Trophoblast cell (in vitro differentiated cells and primary cell): ENCODE data around the gene SPAG6.

Source experiments
- DNase-seq, 2 donors: peaks; one replicate each; pipeline ENCODE4 v3.0.0-alpha.2; 2016
- H2AFZ ChIP-seq: 2 replicates; pipeline ENCODE4 v1.6.1; 2013; ENCODE audit warnings: low read length, moderate library complexity, mild to moderate bottlenecking; ENCODE audit not compliant: insufficient read depth, poor library complexity
- H2AK5ac ChIP-seq: 2 replicates; pipeline ENCODE4 v1.6.1; 2013; ENCODE audit warnings: mild to moderate bottlenecking, low read length
- H2BK120ac ChIP-seq: 2 replicates; pipeline ENCODE4 v1.6.1; 2013; ENCODE audit warnings: low read length, mild to moderate bottlenecking, moderate library complexity; ENCODE audit not compliant: insufficient read depth, poor library complexity
- H2BK12ac ChIP-seq: 2 replicates; pipeline ENCODE4 v1.6.1; 2013; ENCODE audit warnings: mild to moderate bottlenecking, low read length, moderate library complexity
- H2BK5ac ChIP-seq: 2 replicates; pipeline ENCODE4 v1.6.1; 2013; ENCODE audit warnings: low read length, low read depth, moderate library complexity, mild to moderate bottlenecking; ENCODE audit not compliant: poor library complexity
- H3K14ac ChIP-seq: 2 replicates; pipeline ENCODE4 v1.6.1; 2013; ENCODE audit warnings: mild to moderate bottlenecking, low read length
- H3K18ac ChIP-seq: 2 replicates; pipeline ENCODE4 v1.6.1; 2013; ENCODE audit warnings: mild to moderate bottlenecking, low read length
- H3K23ac ChIP-seq: 2 replicates; pipeline ENCODE4 v1.6.1; 2013; ENCODE audit warnings: low read length
- H3K27ac ChIP-seq: 2 replicates; pipeline ENCODE4 v1.5.1; 2013; ENCODE audit warnings: low read depth, mild to moderate bottlenecking, inconsistent platforms, low read length, moderate library complexity
- H3K27me3 ChIP-seq: 2 replicates; pipeline ENCODE4 v1.6.1; 2013; ENCODE audit warnings: inconsistent platforms, mild to moderate bottlenecking, low read length, moderate library complexity; ENCODE audit not compliant: insufficient read depth
- H3K36me3 ChIP-seq, 2 experiments: 1 replicate in 1 of 2; 2 replicates in 1 of 2; pipeline ENCODE4 v1.6.1; 2013; ENCODE audit warnings: low read length in 2 of 2, mild to moderate bottlenecking in 2 of 2, moderate library complexity in 1 of 2; ENCODE audit not compliant: insufficient read depth in 2 of 2, control insufficient read depth in 1 of 2
- H3K4ac ChIP-seq: 2 replicates; pipeline ENCODE4 v1.6.1; 2013; ENCODE audit warnings: low read depth, mild to moderate bottlenecking, low read length, moderate library complexity
- H3K4me1 ChIP-seq, 2 experiments: 1 replicate in 1 of 2; 2 replicates in 1 of 2; pipeline ENCODE4 v1.6.1; 2013; ENCODE audit warnings: low read length in 2 of 2, mild to moderate bottlenecking in 2 of 2, moderate library complexity in 1 of 2; ENCODE audit not compliant: insufficient read depth in 2 of 2, control insufficient read depth in 1 of 2
- H3K4me2 ChIP-seq: 2 replicates; pipeline ENCODE4 v1.6.1; 2013; ENCODE audit warnings: inconsistent platforms, mild to moderate bottlenecking, low read length, moderate library complexity
- H3K4me3 ChIP-seq: 2 replicates; pipeline ENCODE4 v1.5.1; 2013; ENCODE audit warnings: mild to moderate bottlenecking, low read depth, low read length, inconsistent platforms
- H3K79me1 ChIP-seq: one replicate; pipeline ENCODE4 v1.6.1; 2013; ENCODE audit warnings: low read length
- H3K79me2 ChIP-seq: 2 replicates; pipeline ENCODE4 v1.6.1; 2013; ENCODE audit warnings: low read length, mild to moderate bottlenecking; ENCODE audit not compliant: control insufficient read depth, insufficient read depth, poor library complexity
- H3K9ac ChIP-seq: 2 replicates; pipeline ENCODE4 v1.6.1; 2013; ENCODE audit warnings: mild to moderate bottlenecking, low read length
- H3K9me3 ChIP-seq: 2 replicates; pipeline ENCODE4 v1.6.1; 2013; ENCODE audit warnings: low read depth, mild to moderate bottlenecking, control low read depth, inconsistent platforms, low read length; ENCODE audit not compliant: insufficient read depth
- H4K12ac ChIP-seq: 2 replicates; pipeline ENCODE4 v1.6.1; 2013; ENCODE audit warnings: low read depth, mild to moderate bottlenecking, low read length, moderate library complexity
- H4K8ac ChIP-seq: 2 replicates; pipeline ENCODE4 v1.6.1; 2013; ENCODE audit warnings: low read depth, mild to moderate bottlenecking, low read length, moderate library complexity
- H4K91ac ChIP-seq: one replicate; pipeline ENCODE4 v1.6.1; 2013; ENCODE audit warnings: low read depth, mild to moderate bottlenecking, low read length, moderate library complexity
- WGBS: extraction: QIAGEN DNeasy Blood & Tissue Kit; methylation state at CpG from one replicate; pipeline ENCODE4 v1.1.7; 2013; ENCODE audit warnings: missing lambda C conversion rate; ENCODE audit not compliant: insufficient read length, insufficient coverage; ENCODE audit errors: extremely low coverage; 5-methylcytosine and 5-hydroxymethylcytosine counted together

The SPAG6 gene

DNA sequence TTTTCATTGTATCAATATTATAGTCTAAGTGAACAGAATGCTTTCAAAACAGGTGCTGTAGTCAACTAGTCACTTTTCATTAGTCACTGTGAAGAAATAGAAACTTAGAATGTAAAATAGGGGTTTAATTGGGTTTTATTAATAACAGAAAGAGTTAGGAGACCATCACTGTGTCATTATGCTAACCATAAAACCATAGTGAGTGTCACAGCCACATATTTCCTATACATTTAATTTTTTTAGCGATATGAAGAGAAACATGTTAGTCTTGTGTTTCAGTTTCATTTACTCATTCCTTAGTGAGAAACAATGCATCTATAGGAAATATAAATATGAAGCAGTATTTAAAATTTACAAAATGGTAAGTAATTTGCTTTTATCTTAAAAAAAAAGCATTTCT lies 22.2 kb downstream of the SPAG6 start:
- Histone ChIP-seq H4K12ac (no peak overlapping the region), H3K14ac (no peak overlapping the region), H3K4me3 (no peak overlapping the region), H3K27me3 (no peaks in the 10 kb centered on the region), H2BK12ac (no peak overlapping the region), H4K91ac (no peak overlapping the region), H3K18ac (no peak overlapping the region), H4K8ac (no peak overlapping the region), H3K9me3 (no peaks in the 10 kb centered on the region), H3K23ac (no peak overlapping the region), H2BK5ac (no peak overlapping the region), H3K36me3 (no peaks in the 10 kb centered on the region), H3K27ac (no peak overlapping the region), H2AK5ac (no peak overlapping the region), H3K9ac (no peak overlapping the region), H3K4ac (no peak overlapping the region), H3K79me2 (no peaks in the 10 kb centered on the region), H3K79me1 (no peaks in the 10 kb centered on the region), H3K4me1 (no peaks in the 10 kb centered on the region), H2AFZ (no peak overlapping the region), H3K4me2 (no peak overlapping the region), H2BK120ac (no peak overlapping the region)
- no CpG with 5 or more reads among the region's 1 CpG for WGBS
- no peak for DNase-seq

DNA sequence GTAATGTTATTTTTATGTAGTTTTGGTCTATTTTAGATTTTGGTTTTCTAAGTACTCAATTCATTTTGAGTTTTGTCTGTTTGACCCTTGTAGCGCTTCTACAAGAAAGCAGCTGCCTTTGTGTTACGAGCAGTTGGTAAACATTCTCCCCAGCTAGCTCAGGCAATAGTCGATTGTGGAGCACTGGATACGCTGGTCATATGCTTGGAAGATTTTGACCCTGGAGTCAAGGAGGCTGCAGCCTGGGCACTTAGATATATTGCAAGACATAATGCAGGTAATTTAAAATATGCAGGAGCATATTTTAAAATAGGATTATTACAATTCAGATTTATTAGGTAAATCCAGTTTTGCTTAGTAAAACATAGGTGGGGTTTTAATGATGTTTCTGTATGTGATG lies 23.1 kb downstream of the SPAG6 start:
- DNase-seq, result no peak

DNA sequence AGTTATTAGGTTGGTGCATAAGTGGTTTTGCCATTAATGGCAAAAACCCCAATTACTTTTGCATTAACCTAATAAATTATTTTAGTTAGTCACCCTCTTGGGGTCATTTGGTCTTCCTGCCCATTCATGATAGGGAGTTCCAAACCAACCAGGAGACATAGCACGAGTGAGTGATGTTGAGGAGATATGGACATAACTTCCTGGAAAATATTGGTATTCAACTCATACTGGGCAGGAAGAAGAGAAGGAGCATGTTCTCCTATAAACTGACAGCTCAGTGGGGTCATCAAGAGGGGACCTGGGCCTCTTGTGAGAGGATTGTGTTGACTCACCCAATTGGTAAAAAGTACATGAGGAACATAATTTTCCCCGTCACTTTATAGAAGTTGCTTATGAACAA lies 23.7 kb downstream of the SPAG6 start:
- Histone ChIP-seq H3K23ac (no peak overlapping the region), H3K4ac (no peak overlapping the region), H4K91ac (no peak overlapping the region), H2AK5ac (no peak overlapping the region), H3K9ac (no peak overlapping the region), H3K4me2 (no peak overlapping the region), H2BK5ac (no peak overlapping the region), H3K14ac (no peak overlapping the region), H2BK120ac (no peak overlapping the region), H3K4me1 (no peaks in the 10 kb centered on the region), H3K27ac (no peak overlapping the region), H4K12ac (no peak overlapping the region), H4K8ac (no peak overlapping the region), H2BK12ac (no peak overlapping the region), H3K36me3 (no peaks in the 10 kb centered on the region), H3K27me3 (no peaks in the 10 kb centered on the region), H3K18ac (no peak overlapping the region), H3K9me3 (no peaks in the 10 kb centered on the region), H3K79me1 (no peaks in the 10 kb centered on the region), H2AFZ (no peak overlapping the region), H3K4me3 (no peak overlapping the region), H3K79me2 (no peaks in the 10 kb centered on the region)
- no peak for DNase-seq
- WGBS, result no CpG with 5 or more reads among the region's 2 CpGs

More for the DNA sequence above, 23.1 kb downstream of the SPAG6 start:
- H4K12ac ChIP-seq, result no peak overlapping the region
- no peak overlapping the region for H3K4me3 ChIP-seq
- no peak overlapping the region for H2BK5ac ChIP-seq
- H2BK12ac ChIP-seq, result no peak overlapping the region
- no peak overlapping the region for H4K8ac ChIP-seq
- no peaks in the 10 kb centered on the region for H3K9me3 ChIP-seq
- H3K36me3 ChIP-seq, result no peaks in the 10 kb centered on the region
- H3K27me3 ChIP-seq, result no peaks in the 10 kb centered on the region
- H4K91ac ChIP-seq, result no peak overlapping the region
- no peak overlapping the region for H3K23ac ChIP-seq
- H3K18ac ChIP-seq, result no peak overlapping the region
- no peak overlapping the region for H3K27ac ChIP-seq
- H3K14ac ChIP-seq, result no peak overlapping the region
- no peak overlapping the region for H2AFZ ChIP-seq
- no peak overlapping the region for H2BK120ac ChIP-seq
- H3K9ac ChIP-seq, result no peak overlapping the region
- H3K79me1 ChIP-seq, result no peaks in the 10 kb centered on the region
- no CpG with 5 or more reads among the region's 4 CpGs for WGBS
- no peaks in the 10 kb centered on the region for H3K4me1 ChIP-seq
- H2AK5ac ChIP-seq, result no peak overlapping the region
- H3K4ac ChIP-seq, result no peak overlapping the region
- no peaks in the 10 kb centered on the region for H3K79me2 ChIP-seq
- no peak overlapping the region for H3K4me2 ChIP-seq

DNA sequence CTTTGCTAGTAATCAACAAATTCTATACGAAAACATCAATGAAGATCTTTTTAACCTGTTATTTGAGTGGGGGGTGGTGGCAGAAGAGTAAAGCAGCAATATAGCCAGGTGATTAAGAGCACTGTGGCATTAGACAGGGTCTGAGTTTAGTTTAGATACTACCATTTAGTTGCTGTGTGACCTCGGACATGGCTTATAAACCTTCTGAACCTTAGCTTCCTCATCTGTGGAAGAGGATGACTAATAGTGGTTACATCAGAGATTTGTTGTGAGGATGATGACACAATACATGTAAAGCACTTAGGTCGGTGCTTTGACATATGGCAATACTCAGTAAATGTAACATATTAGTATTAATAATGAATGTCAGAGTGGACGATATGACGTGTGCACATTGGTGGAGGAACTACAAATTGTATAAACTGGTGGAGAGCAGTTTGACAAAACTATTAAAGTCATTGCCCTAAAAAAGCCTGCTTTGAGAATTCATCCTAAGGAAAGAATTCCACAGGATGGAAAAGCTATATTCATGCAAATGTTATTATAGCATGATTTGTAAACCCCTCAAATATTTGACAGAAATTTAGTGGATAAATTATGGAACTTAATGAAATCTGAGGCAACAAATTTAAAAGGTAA lies 24.3 kb downstream of the SPAG6 start:
- Histone ChIP-seq H3K4me2 (no peak overlapping the region), H4K12ac (no peak overlapping the region), H2BK12ac (no peak overlapping the region), H3K18ac (no peak overlapping the region), H3K14ac (no peak overlapping the region), H4K91ac (no peak overlapping the region), H3K9me3 (no peaks in the 10 kb centered on the region), H3K79me2 (no peaks in the 10 kb centered on the region), H3K4me3 (no peak overlapping the region), H2BK5ac (no peak overlapping the region), H3K23ac (no peak overlapping the region), H2AFZ (no peak overlapping the region), H2BK120ac (no peak overlapping the region), H3K79me1 (no peaks in the 10 kb centered on the region), H3K27ac (no peak overlapping the region), H2AK5ac (no peak overlapping the region), H3K27me3 (no peaks in the 10 kb centered on the region), H3K4me1 (no peaks in the 10 kb centered on the region), H4K8ac (no peak overlapping the region), H3K9ac (no peak overlapping the region), H3K36me3 (no peaks in the 10 kb centered on the region), H3K4ac (no peak overlapping the region)
- DNase-seq, result peak in 1 of 2 donors; percentile 70
- WGBS, result no CpG with 5 or more reads among the region's 5 CpGs
